Neural progenitor cell (in vitro differentiated cells): ENCODE results near the gene MPP2.

Source experiments
- EZH2phosphoT487 ChIP-seq: fragments of 200-600 bp; sonication (generic); IDR thresholded peaks from 2 replicates; pipeline ENCODE4 v1.6.1; 2017; ENCODE audit warnings: antibody characterized with exemption
- TF ChIP-seq, protein P1 (sequence below): fragments of 200-600 bp; sonication (generic); IDR thresholded peaks from 2 replicates; pipeline ENCODE4 v1.5.1; 2017; ENCODE audit warnings: antibody characterized with exemption, mild to moderate bottlenecking

DNA sequence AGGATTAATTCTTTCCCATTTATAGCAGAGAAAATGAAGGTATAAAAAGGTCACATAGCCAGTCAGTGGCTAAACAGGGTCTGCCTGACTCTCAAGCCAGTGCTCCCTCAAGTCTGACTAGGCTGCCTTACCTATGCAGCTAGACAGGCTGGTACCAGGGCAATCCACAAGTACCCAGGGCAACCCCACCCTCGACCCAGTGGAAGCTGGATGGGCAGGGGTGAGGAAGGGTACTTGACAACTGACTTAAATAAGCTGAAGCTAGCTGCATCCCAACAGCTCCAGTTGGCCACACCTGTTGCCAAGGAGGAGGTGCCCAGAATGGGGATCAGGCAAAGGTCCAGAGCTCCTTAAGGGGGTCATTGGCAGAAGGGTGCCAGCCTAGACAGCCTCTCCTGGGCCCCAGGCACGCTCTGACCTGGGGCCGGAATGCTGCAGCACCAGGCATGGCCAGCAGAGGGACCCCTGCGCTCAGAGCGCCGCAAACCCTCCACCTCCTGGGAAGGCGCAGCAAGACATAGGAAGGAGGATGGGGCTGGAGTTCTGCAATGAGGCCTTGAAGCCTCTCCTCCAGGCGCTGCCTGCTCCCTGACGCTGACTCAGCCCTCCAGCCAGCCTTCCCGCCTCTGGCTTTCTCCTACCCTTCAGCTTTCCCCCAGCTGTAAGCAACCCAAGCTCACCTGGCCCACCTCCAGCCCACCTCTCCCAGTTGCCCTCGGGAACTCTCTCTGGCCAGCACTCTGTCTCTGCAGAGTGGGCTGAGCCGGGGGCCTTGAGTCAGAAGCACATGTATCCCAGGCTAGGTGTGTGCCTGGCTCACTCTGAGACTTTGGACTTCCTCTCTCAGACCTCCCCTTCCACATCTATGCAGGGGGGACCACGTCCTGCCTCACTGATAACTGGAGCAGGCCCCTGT, 28.8 kb downstream of the MPP2 start:
- TF ChIP-seq, protein P1, sequence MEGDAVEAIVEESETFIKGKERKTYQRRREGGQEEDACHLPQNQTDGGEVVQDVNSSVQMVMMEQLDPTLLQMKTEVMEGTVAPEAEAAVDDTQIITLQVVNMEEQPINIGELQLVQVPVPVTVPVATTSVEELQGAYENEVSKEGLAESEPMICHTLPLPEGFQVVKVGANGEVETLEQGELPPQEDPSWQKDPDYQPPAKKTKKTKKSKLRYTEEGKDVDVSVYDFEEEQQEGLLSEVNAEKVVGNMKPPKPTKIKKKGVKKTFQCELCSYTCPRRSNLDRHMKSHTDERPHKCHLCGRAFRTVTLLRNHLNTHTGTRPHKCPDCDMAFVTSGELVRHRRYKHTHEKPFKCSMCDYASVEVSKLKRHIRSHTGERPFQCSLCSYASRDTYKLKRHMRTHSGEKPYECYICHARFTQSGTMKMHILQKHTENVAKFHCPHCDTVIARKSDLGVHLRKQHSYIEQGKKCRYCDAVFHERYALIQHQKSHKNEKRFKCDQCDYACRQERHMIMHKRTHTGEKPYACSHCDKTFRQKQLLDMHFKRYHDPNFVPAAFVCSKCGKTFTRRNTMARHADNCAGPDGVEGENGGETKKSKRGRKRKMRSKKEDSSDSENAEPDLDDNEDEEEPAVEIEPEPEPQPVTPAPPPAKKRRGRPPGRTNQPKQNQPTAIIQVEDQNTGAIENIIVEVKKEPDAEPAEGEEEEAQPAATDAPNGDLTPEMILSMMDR = peak; percentile 87
- no peak for TF ChIP-seq EZH2phosphoT487
